CD4-positive, alpha-beta T cell treated with Interleukin-17A for 4 hours (primary cell): ENCODE data around the gene LENG9.
"Not testable (repeated sequence)": the region's sequence is repeated elsewhere in the genome, so short reads cannot be mapped to it uniquely, and the experiment has no call there.

Experiments
- DNase-seq: peaks from one replicate; pipeline ENCODE4 v3.0.0-alpha.2; 2020; ENCODE audit warnings: mixed read lengths

LENG9 gene

DNA sequence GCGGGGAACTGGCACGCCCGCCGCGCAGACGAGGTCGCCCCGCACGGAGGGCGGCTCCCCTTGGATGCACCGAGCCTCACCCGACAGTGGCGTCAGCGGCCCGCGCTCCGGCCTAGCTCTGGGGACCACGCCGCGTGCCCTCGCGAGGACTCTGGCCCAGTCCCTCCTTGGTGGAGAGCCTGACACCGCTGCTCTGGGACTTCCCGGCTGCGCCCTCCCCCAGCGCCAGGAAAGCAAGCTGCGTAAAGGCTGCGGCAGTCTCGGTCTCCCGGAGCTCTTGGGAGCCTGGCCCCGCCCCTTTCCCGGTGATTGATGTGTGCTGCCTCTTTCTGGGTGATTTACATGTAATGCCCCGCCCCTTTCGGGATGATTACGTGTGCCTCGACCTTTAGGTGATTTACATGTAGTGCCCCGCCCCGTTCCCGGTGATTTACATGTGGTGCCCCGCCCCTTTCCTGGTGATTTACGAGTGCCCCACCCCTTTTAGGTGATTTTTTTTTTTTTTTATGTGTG lies at the start of gene LENG9:
Gene LENG9 (minus strand): TSS at position 248 of the 513 bp plus-strand sequence. CDS start 252 bp downstream, outside the sequence.
- DNase-seq = peak; percentile 92

DNA sequence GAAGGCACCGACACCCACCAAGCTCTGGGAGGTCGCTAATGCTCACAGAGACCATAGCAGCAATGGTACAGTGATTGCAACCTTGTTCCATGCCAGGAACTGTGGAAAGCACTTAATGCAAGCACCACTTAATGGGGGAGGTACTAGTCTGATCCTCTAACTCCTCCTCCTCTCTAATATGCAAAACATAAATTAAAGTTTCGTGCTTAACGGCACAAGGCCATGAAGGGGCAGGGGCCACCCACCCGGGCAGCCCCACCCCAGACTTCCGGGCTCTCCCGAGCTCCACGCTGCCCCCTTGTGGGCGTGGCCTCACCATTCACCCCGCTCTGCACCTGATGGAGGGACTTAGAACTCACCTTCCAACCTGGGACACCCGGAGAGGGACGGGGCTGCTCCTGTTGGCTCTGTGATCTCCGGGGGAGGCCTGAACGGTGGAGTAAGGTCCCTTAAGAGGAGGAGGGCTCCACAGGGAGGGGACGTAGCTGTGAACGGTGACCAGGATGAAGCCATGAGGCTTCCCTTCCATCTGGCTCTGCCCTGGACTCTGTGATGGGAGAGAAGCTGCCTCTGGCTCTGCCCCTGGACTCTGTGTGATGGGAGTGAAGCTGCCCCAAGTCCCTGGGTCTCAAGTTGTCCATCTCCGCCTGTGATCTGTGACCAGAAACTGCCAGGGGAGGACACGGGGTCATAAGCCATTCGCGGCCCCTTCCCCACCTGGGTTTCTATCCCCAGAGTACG lies 45.8 kb upstream of the LENG9 start:
- not testable (repeated sequence) for DNase-seq

DNA sequence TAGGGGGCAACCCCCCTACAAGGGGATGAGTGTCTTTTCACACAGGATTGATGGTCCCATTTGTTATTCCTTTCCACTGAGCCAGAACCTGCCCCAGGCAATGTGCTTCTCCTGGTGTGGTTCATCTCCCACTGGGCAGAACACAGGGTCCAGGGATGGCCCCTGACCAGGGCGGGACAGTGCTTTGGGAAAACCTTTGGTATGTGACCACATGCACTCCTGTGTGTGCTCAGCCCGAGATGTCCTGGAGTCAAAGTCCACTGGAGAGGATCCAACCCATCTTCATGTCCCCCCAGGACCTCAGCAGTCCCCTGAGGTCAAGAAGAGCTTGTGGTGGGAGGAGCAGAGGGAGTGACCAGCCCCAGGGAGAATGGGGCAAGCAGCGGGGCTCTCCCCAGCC lies 44.9 kb upstream of the LENG9 start:
- not testable (repeated sequence) for DNase-seq

DNA sequence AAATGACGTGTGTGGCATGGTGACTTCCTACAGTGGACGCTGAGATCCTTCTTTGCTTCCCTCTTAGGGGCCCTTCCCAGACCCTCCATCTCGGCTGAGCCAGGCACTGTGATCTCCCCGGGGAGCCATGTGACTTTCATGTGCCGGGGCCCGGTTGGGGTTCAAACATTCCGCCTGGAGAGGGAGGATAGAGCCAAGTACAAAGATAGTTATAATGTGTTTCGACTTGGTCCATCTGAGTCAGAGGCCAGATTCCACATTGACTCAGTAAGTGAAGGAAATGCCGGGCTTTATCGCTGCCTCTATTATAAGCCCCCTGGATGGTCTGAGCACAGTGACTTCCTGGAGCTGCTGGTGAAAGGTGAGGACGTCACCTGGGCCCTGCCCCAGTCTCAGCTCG lies 44.2 kb upstream of the LENG9 start:
- no peak for DNase-seq

DNA sequence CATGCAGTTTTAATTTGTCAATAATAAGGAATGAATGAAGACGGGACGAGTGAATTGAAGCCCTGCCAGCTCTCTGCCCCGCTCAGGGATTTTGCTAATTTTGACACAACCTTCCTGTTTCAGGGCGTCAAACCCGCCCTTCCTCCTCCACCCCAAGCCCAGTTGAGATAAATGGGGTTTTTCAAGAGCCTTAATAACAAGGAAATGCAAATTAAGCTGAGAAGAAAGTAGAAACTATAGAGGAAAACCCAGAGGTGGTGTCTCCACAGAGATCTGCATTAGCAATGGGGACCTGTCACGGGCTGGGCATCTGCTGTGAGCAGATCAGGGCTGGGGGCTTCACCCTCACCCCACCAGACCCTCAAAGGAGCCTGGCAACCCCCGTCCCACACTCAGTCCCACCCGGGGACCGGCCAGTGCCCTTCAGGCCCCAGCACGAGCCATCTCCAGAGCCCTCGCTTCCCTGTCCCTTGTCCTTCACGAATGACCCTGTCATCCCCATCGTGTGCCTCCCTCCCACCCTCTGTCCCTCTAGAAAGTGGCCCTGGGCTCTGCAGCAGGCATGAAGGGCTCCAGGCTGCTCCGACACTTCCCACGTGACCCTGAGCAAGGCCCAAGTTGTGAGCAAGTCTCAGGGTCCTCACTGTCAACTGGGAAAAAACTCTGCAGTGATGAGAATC lies 43.6 kb upstream of the LENG9 start:
- DNase-seq = not testable (repeated sequence)

DNA sequence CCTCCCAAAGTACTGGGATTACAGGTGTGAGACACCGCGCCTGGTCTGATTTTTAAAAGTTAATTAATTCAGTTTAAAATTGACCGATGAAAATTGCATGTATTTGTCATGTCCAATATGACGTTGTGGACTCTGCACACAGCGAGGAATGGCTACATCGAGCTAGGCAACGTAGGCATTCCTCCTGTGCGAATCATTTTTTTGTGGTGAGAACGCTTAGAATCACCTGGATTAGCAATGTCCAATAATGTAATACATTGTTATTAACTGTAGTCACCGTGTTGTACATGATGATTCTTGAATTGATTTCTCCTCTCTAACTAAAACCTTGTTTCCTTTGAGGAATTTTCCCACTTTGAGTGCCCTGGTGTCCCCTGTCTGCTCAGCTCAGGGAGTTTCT lies 42.5 kb upstream of the LENG9 start:
- DNase-seq = no peak

DNA sequence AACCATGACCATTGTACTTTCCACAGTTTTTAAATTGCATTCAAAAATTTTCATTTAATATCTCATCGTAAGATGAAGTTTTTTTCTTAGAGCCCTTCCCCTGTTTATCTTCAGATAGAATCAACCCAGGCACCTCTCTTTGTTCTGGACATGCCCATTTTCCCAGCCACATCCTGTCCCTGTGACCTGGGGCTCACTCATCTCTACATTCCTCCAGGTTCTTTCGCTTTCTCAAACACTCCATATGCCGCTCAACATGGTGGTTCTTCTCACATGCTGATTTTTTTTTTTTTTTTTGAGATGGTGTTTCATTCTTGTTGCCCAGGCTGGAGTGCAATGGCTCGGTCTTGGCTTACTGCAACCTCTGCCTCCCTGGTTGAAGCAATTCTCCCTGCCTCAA lies 42.0 kb upstream of the LENG9 start:
- DNase-seq = not testable (repeated sequence)

DNA sequence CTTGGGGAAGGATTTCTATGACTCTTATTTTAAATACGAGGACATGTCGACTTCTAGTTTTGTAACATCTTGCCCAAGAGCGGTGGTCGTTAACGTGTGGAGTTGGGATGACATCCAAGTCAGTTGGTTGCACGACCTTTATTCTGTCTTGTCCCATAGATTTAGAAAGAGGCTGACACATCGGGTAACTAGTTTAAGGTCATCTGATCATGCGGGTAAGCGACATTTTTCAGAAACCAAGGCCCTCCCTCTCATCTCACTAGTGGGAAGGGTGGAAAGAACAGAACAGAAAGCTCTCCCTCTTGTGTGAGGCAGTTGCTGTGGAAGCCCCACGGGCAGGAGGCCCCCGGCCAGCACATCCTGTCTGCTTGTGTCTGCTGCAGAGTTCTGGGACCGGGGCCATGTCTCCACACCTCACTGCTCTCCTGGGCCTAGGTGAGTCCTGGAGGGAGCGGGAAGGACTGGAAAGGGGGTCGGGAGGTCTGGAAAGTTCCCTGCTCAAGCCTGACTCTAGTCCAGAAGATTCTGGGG lies 39.0 kb upstream of the LENG9 start, which contains the start of gene LAIR2:
Gene LAIR2 (plus strand): TSS at position 314 of the 531 bp plus-strand sequence. CDS start 88 bp downstream, at position 402.
- DNase-seq = peak; percentile 10

DNA sequence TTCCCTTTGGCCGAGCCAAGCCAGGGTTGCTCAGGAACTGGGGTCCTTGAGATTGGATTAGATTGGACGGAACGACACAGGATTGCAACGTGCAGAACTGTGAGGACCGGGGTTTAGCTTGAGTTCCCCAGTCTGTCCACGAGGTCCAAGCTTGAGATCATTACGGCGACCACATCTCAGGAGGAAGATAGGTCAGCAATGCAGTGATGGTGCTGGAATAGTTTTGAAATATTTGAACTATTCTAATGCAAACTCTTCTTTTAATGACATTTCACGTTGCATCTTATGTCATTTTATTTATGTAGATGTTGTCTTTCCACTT lies 34.8 kb upstream of the LENG9 start:
- DNase-seq = not testable (repeated sequence)

DNA sequence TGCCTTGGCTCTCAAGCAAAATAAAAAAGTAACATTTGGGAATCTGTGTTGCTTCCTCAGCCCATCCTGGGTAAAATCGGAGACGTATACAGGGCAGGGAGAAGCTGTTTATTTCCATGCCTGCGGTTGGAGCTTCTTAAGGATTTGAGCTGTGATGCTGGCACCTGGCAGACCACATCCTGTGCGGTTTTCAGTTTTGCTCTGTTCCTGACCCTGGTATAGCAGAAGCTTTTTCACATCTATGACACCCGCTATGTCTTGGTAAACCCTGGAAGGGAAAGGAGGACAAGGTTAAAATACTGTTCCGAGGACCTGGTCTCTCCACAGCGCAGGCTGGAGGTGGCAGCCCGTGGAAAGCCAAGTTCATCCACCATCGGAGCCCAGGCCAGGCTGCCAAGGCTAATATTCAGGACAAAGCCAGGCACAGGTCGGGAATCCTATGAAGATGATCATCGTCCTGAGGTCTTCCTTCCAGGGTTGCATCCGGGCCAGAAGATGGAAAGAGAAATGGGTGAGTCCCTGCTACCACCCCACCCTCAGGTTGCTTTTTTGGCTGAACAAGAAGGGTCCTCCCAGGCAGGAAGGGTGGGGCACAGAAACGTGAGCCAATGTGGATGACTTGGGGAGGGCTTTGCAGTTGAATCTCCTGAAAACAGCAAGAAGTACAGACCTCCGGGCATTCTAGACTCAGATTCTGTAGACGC lies 34.3 kb upstream of the LENG9 start:
- not testable (repeated sequence) for DNase-seq

DNA sequence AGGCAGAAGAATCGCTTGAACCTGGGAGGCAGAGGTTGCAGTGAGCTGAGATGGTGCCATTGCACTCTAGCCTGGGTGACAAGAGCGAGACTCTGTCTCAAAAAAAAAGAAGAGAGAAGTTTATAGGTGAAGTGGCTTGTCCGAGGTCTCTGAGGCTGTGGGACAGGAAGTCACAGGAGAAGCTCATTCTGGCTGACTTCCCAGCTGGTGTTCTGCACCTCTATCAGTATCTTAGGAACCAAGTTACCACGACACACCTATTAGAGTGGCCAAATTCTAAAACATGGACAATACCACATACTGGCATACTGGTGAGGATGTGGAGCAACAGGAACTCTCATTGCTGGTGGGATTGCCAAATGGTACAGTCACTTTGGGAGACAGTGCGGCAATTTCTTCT lies 31.7 kb upstream of the LENG9 start:
- not testable (repeated sequence) for DNase-seq

DNA sequence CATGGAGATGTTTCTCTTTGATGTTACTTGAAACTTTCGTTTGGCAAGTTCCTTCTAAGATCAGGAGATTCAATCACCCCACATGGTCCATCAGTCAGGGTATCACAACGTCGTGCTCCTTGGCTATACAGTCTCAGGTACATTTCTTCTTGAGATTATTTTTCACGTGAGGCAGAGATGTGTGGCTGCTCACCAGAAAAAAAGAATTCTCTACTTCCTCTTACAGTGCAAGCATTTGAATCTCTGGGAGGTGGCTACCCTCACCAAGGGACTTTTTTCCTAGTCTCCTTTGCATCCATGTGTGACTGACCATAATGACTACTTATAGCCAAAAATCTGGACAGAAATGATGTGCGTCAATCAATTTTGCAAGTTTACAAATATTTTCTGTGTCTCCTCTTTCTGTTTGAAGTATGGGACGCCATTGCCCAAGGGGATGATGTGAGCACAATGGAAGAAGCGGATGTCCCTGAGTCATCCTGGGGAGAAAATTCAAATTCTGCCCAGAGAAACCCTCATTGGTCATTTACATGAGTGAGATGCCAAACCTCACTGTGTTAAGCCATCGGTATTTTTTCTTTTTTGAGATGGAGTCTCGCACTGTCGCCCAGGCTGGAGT lies 30.5 kb upstream of the LENG9 start:
- no peak for DNase-seq

DNA sequence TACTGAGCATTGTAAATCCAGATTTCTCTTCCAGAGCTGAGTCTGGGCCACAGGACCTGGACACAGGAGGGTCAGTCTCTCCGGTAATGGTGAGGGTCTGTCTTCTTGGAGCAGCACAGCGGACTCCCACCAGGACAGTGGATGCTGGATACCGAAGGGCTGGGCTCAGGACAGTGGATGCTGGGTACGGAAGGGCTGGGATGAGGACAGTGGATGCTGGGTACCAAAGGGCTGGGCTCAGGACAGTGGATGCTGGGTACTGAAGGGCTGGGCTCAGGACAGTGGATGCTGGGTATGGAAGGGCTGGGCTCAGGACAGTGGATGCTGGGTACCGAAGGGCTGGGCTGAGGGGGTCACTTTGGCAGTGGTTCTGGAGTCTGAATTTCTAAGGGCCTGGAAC lies 29.5 kb upstream of the LENG9 start:
- DNase-seq = not testable (repeated sequence)

DNA sequence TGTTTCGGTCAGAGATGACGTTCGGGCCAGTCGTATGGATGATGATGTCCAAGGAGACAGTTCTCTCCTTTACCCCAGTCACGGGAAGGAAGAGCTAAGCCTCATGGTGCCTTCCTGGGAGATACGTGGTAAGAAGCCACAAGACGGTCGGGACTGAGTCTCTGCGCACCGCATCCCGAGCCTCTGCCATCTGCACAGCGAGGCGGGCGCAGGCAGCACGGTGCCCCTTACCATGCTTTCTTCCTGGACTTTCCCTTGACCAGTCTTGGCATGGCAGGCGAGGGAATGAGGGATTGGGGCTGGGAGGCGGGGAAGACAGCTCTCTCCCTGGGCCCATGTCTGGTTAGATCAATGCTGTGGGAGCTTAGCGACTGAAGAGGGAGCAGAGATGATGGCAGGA lies 29.0 kb upstream of the LENG9 start:
- no peak for DNase-seq

DNA sequence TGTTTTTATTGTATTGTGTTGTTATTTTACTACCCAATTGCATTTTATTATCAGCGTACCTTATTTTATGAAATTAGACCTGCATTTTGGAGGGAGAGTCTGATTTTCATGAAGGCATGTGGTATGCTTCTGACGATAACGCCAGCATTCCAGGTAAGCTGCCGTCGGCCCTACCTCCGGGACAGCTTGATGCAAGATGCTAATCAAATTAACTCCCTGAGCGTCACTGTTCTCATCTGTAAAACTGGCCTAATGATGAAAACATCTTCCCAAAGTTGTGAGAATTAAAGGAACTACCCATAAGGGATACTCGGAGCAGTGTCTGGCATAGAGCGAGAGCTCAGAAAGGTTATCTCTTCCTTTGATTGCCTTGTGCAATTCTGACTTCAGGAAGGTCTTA lies 26.2 kb upstream of the LENG9 start:
- DNase-seq = no peak

DNA sequence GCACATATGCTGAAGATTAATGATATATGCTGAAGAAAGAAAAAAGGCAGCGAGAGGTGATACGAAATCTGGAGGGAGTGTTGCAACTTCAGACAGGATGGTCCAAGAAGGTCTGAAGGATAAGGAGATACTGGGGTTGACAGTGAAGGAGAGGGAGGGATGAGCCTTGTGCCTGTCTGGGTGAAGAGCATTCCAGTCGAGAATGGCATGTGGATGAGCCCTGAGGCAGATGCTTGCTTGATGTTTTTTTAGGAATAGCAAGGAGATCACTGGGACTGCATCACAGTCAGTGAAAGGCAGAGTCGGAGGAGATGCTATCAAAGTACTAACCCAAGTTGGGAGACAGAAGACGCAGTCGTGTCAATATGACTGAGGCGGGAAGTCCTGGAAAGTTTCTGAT lies 25.8 kb upstream of the LENG9 start:
- no peak for DNase-seq

DNA sequence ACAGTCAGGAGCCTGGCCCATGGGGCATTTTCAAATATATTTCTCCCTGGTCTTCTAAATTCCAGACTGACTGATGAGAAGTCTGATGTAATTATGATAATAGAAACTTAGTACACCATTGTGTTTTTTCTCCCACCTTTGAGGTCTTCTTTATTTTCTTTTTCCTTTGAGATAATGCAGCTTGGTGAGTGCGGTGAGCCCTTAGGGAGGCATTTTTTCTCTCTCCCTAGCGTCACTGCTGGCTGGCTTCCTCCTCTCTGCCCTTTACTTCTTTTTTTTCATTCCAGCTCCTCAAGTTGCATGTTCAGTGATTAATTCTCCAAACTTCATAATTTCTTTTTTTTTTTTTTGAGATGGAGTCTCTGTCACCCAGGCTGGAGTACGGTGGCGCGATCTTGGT lies 22.3 kb upstream of the LENG9 start:
- DNase-seq = no peak

DNA sequence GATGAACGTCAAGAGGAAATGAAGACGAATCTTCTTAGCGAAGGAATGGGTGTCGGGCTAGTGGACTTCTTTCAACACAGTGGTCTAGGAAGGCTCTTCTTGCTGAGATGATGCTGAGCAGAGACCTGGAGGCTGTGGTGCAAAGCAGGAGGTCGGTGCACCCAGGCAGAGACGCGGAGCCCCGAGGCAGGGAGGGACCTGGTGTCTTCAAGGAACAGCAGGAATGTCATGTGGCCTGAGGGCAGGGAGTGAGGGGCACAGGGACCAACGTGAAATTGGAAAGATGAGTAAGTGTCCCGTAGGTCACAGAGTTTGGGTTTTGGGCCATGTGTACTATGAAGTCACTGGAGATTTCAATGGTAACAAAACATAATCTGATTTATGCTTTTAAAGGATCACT lies 20.9 kb upstream of the LENG9 start:
- no peak for DNase-seq

DNA sequence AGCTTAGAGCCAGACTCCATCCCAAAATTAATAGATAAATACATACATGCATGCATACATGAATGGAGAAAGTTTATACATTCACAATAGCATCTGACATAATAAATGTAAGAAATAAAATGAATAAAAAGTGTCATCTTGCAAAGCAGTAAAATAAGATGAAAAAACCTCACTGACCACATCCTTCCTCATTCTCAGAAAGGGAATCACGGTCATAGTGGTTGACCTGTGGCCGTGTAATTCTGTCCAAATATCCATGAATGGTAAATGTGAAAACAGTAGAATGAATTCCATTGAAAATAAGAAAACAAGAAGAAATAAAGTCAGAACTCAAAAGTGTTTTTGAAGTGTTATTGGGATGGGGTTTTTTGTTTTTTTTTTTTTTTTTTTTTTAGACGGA lies 19.3 kb upstream of the LENG9 start:
- DNase-seq = no peak

DNA sequence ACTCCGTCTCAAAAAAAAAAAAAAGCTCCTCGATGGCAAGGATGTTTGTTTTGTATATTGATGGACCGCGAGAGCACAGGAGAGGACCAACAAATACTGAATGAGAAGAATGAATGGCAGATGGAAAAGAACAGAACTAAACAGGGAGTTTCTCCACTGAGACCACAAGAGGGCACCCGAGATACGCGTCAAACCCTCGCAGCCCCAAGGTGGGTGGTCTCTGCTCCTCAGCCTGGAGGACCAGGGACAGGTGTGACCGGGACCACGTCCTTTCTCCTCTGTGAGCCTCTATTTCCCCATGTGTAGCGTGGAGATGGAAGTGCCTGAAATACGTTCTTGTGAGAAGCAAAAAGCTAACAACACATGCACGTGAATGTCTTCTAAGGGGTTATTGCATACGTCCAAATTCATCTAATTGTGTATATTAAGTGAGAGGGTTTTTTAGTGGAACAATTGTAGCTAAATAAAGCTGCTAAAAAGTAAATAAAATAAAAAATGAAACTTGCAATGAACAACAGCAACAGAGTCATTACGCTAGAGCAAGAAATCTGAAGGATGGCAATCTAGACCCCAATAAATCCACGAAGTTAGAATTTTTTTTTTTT lies 17.9 kb upstream of the LENG9 start:
- peak; percentile 55 for DNase-seq

DNA sequence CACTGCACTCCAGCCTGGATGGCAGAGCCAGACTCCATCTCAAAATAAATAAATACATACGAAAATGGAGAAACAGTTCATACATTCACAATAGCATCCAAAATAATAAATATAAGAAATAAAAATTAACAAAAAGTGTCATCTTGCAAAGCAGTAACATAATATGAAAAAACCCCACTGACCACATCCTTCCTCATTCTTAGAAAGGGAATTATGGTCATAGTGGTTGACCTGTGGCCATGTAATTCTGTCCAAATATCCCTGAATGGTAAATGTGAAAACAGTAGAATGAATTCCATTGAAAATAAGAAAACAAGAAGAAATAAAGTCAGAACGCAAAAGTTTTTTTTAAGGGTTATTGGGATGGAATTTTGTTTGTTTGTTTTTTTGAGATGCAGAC lies 16.5 kb upstream of the LENG9 start:
- DNase-seq = no peak

DNA sequence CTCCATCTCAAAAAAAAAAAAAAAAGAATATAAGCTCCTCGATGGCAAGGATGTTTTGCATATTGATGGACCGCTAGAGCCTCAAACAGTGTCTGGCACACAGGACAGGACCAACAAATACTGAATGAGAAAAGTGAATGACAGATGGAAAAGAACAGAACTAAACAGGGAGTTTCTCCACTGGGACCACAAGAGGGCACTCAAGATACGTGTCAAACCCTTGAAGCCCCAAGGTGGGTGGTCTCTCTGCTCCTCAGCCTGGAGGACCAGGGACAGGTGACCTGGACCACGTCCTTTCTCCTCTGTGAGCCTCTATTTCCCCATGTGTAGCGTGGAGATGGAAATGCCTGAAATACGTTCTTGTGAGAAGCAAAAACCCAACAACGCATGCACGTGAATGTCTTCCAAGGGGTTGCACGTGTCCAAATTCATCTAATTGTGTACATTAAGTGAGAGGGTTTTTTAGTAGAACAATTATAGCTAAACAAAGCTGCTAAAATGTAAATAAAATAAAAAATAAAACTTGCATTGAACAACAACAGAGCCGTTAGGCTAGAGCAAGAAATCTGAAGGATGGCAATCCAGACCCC lies 15.2 kb upstream of the LENG9 start:
- peak; percentile 24 for DNase-seq
